Tibial nerve (tissue), 4 donors: ENCODE results near the gene AANAT.

Source experiments
- CTCF ChIP-seq, 5 experiments: fragments of 200-600 bp in 3 of 5; fragments of 450-650 bp in 2 of 5; sonication (generic) in 3 of 5; IDR thresholded peaks; one replicate each; pipeline ENCODE4 v1.5.1; 2016 to 2019; ENCODE audit warnings: antibody characterized with exemption in 5 of 5, mild to moderate bottlenecking in 3 of 5, moderate library complexity in 2 of 5
- EP300 ChIP-seq, 2 donors: sonication (generic); formaldehyde crosslinking; IDR thresholded peaks; one replicate each; pipeline ENCODE4 v1.6.1; 2017; ENCODE audit warnings: antibody characterized with exemption in 2 of 2, mild to moderate bottlenecking in 1 of 2
- POLR2A ChIP-seq, 2 donors: fragments of 450-650 bp; IDR thresholded peaks; one replicate each; pipeline ENCODE4 v1.6.1; 2017; ENCODE audit warnings: antibody characterized with exemption in 2 of 2, mild to moderate bottlenecking in 2 of 2, moderate library complexity in 2 of 2

- no peak for TF ChIP-seq POLR2A (IDR thresholded peaks at IDR 0.05)
- no peak for TF ChIP-seq EP300 (IDR thresholded peaks at IDR 0.05)
- no peak for TF ChIP-seq CTCF (IDR thresholded peaks at IDR 0.05)
These were observed 4.3 kb downstream of the AANAT start for GRCh38 chr17:76471498-76472257.
